ENCODE results near the gene ZNF516.

The ZNF516 gene

GRCh38 chr18:76480913-76481312 lies 14.1 kb downstream of the ZNF516 start:
- TF ChIP-seq FOXP2 (optimal IDR thresholded peaks at IDR 0.05; ENCODE audit: borderline replicate concordance, extremely low read depth, extremely low read length, insufficient read depth) (no peak), POLR2AphosphoS5 (IDR thresholded peaks at IDR 0.05; ENCODE audit: low read depth, low read length) (no peak), TAF1 (IDR thresholded peaks at IDR 0.05; ENCODE audit: borderline replicate concordance, insufficient read depth, low read length) (no peak), REST (IDR thresholded peaks at IDR 0.05; ENCODE audit: insufficient read depth in 1 of 2, low read depth in 2 of 2, low read length in 2 of 2) (no peak), SIN3A (IDR thresholded peaks at IDR 0.05; ENCODE audit: borderline replicate concordance, insufficient read depth, low read length) (no peak)

GRCh38 chr18:76479351-76480238 lies 15.4 kb downstream of the ZNF516 start:
- TF ChIP-seq REST (IDR thresholded peaks at IDR 0.05; ENCODE audit: insufficient read depth in 1 of 2, low read depth in 2 of 2, low read length in 2 of 2) = no peak
- no peak for TF ChIP-seq TAF1 (IDR thresholded peaks at IDR 0.05; ENCODE audit: borderline replicate concordance, insufficient read depth, low read length)
- TF ChIP-seq SIN3A (IDR thresholded peaks at IDR 0.05; ENCODE audit: borderline replicate concordance, insufficient read depth, low read length) = no peak
- no peak for TF ChIP-seq FOXP2 (optimal IDR thresholded peaks at IDR 0.05; ENCODE audit: borderline replicate concordance, extremely low read depth, extremely low read length, insufficient read depth)
- TF ChIP-seq POLR2AphosphoS5 (IDR thresholded peaks at IDR 0.05; ENCODE audit: low read depth, low read length) = no peak

- TF ChIP-seq FOXP2 (optimal IDR thresholded peaks at IDR 0.05; ENCODE audit: borderline replicate concordance, extremely low read depth, extremely low read length, insufficient read depth) (no peak), REST (IDR thresholded peaks at IDR 0.05; ENCODE audit: insufficient read depth in 1 of 2, low read depth in 2 of 2, low read length in 2 of 2) (0 out of 4 replicates have a peak, but pooled peaks of 1 of the 2 experiments have one; percentile 45)
Observed at GRCh38 chr18:76476665-76477561, 18.1 kb downstream of the ZNF516 start.

- TF ChIP-seq REST (IDR thresholded peaks at IDR 0.05; ENCODE audit: insufficient read depth in 1 of 2, low read depth in 2 of 2, low read length in 2 of 2) (no peak), POLR2AphosphoS5 (IDR thresholded peaks at IDR 0.05; ENCODE audit: low read depth, low read length) (no peak), FOXP2 (optimal IDR thresholded peaks at IDR 0.05; ENCODE audit: borderline replicate concordance, extremely low read depth, extremely low read length, insufficient read depth) (no peak), SIN3A (IDR thresholded peaks at IDR 0.05; ENCODE audit: borderline replicate concordance, insufficient read depth, low read length) (no peak), TAF1 (IDR thresholded peaks at IDR 0.05; ENCODE audit: borderline replicate concordance, insufficient read depth, low read length) (no peak)
Observed at GRCh38 chr18:76475450-76476194, 19.4 kb downstream of the ZNF516 start.
